GM10248 (cell line): ENCODE measurements around the gene ATP5F1A.

Source experiments
- CTCF ChIA-PET: fragments of 300-600 bp; sonication (Branson Sonifier 250); formaldehyde crosslinking; extraction: SDS; loops from one replicate; lab custom pipeline; 2021; ENCODE audit warnings: antibody characterized with exemption; lab: Yijun Ruan, JAX
- POLR2A ChIA-PET: fragments of 350-650 bp; sonication (Branson Sonifier 250); formaldehyde crosslinking; extraction: SDS; loops from one replicate; lab custom pipeline; 2020; ENCODE audit warnings: antibody characterized with exemption; lab: Yijun Ruan, JAX
- DNase-seq: peaks from one replicate; pipeline ENCODE4 v3.0.0; 2012; ENCODE audit errors: extremely low spot score
- CTCF ChIP-seq: IDR thresholded peaks from 2 replicates; pipeline ENCODE4 v1.5.1; 2012; ENCODE audit warnings: mild to moderate bottlenecking, low read depth; ENCODE audit errors: extremely low read depth, missing control alignments, control extremely low read depth

The ATP5F1A gene

DNA sequence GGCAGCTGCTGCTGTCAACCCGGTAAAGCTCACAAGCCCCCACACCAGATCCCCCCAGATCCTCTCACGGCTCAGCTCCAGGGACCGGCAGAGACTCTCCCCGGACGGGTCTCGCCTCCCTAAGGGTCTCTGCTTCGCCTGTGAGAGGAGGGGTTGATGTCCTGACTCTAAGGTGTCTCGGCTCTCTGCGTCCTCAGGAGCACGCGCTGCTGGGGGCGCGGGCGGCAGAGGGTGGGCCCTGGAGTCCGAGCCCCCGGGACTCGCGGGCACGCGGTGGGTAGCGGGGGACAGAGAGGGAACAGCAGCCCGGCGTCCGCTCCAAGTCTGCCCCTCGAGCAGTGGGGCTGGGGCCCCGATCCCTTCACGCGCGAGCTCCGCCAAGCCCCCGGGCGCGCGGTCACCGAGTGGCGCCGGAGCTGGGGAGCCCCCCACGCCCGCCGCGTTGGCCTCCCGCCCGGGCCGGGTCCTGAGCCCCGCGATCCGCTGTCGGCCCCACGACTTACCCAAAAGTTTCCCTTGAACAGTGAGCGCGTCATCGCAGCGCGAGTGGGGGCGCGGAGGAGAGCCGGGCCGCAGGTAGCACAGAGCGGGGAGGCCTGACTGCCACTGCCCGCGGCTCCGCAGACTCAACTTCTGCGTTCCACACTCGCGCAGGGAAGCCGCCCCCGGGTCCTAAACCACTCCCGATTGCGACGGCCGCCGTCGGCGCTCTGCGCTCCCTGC is 26.3 kb downstream of the ATP5F1A start, which contains the start of gene PSTPIP2:
Gene PSTPIP2 (minus strand): TSS at position 608 of the 723 bp plus-strand sequence. CDS start 72 bp downstream, at position 536.
- DNase-seq: peak; percentile 74
- ChIA-PET CTCF (interaction anchor here (1.3 to 5.5 kb wide), 9 partner anchors 10 to 406 kb away, joined by 3 to 73 read pairs (median 10); partner anchors contain the start of gene SLC14A1), POLR2A (interaction anchor here (0.5 to 1.0 kb wide), 2 partner anchors 11 to 37 kb away, joined by 3 read pairs; no protein-coding TSS in a partner anchor)
- no peak for TF ChIP-seq CTCF

DNA sequence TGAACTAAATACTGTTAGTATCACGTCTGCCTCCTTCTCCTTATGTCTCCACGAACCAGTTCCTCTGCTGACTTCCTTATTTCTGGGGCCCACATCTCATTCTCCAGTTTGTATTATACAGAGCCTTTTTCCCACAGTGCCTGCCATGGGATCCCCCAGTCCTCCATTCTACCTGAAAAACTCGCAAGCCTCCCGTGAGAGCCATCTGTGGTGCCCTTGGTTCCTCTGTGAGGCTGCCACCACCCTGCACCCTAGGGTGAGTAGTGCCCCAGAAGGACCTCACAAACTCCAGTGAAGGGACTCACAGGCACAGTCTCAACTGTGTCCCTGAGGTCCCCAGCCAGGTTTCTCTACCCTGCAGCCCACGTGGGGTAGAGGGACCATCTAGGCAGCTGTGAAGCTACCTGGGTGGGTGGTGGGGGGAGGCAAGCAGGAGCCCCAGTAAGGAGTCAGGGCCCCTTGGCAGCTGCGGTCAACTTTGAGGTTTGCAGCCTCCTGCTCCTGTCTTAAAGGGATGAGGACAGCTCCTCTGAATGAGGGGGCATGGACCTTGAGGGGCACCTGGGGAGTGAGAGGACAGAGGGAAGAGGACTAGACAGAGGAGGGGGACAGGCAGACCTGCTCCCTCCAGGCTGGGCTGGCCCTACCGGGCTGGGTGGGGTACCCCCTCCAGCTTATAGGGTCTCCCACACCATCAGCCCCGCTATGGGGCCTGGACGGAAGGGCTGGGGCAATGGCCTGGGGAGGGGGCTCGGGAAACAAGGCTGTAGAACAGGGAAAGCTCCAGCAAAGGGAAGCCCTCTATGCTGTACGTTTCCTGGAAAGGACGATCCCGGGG is 27.1 kb downstream of the ATP5F1A start:
- CTCF ChIA-PET: interaction anchor here (1.3 to 5.5 kb wide), 8 partner anchors 9 to 405 kb away, joined by 3 to 73 read pairs (median 17); partner anchors contain the start of gene SLC14A1
- DNase-seq: no peak
- no peak for TF ChIP-seq CTCF
- POLR2A ChIA-PET: interaction anchor here (0.5 to 1.0 kb wide), 2 partner anchors 10 to 37 kb away, joined by 3 read pairs; no protein-coding TSS in a partner anchor

- no peak for DNase-seq
- POLR2A ChIA-PET: no interaction called here
- CTCF ChIA-PET: interaction anchor here (0.9 to 5.5 kb wide), 8 partner anchors 95 to 450 kb away, joined by 3 to 73 read pairs (median 4); partner anchors contain the start of gene SLC14A1
- no peak for TF ChIP-seq CTCF
These were observed 27.9 kb downstream of the ATP5F1A start for GRCh38 chr18:46070232-46070631.

DNA sequence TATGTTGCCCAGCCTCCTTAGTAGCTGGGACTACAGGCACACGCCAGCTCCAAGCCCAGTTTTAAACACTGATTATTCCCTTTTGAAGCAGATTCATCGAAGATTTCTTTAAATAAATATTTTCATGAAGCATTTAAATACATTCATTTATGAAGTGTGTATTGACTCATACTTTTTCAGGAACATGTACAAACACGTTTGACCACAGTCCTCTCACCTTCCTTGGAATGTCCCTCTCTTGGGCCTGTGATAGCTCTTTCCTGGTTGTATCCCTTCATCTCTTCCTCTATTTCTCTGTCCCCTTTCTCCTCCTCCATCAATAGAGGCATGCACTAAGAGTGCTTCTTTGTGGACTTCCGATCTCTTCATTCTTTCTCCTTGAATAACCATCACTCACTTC is 28.6 kb downstream of the ATP5F1A start:
- no peak for DNase-seq
- TF ChIP-seq CTCF: no peak
- CTCF ChIA-PET: interaction anchor here (0.9 to 5.5 kb wide), 9 partner anchors 14 to 449 kb away, joined by 3 to 73 read pairs (median 4); partner anchors contain the start of gene SLC14A1
- POLR2A ChIA-PET: interaction anchor here (0.5 kb wide), 1 partner anchor 620 kb away, joined by 5 read pairs; no protein-coding TSS in a partner anchor

DNA sequence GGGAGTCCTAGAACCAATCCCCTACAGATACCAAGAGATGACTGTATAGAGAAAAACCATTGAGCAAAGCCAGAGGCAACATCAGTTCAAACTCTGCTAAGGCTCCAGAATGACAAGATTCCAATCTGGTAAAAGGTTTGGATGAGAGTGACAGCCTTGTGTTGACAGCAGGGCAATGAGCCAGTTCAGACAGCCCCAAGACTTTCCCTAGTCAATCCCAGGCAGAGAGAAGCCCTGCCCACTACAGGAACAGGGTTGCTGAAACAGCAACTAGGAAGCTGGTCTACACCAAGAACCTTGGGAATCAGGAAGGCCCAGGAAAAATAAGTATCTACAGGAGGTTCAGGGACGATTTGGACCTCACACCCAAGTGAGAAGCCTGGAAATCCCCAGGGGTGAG is 29.3 kb downstream of the ATP5F1A start:
- ChIA-PET CTCF (interaction anchor here (1.2 to 5.5 kb wide), 4 partner anchors 14 to 403 kb away, joined by 3 to 73 read pairs (median 4); no protein-coding TSS in a partner anchor), POLR2A (no interaction called here)
- DNase-seq: no peak
- TF ChIP-seq CTCF: no peak

GRCh38 chr18:46067438-46068007 is 30.6 kb downstream of the ATP5F1A start:
- ChIA-PET CTCF (interaction anchor here (1.0 kb wide), 1 partner anchor 27 kb away, joined by 3 read pairs; no protein-coding TSS in a partner anchor), POLR2A (interaction anchor here (0.7 kb wide), 1 partner anchor 46 kb away, joined by 3 read pairs; no protein-coding TSS in a partner anchor)
- no peak for TF ChIP-seq CTCF
- no peak for DNase-seq
